ENCODE data around the gene GRB10.

- no peak for TF ChIP-seq POLR2A (IDR thresholded peaks at IDR 0.05; ENCODE audit: low read depth, low read length)
- TF ChIP-seq TAF1 (IDR thresholded peaks at IDR 0.05; ENCODE audit: borderline replicate concordance, low read depth, low read length) = no peak
- TF ChIP-seq POLR2AphosphoS5 (IDR thresholded peaks at IDR 0.05; ENCODE audit: low read depth, low read length) = no peak
These were observed 141.9 kb downstream of the GRB10 start for GRCh38 chr7:50640779-50641178.

Data from GM12892 (cell line).